Fibroblast of mammary gland (primary cell): ENCODE results near the gene FKBP11.
A peak's percentile ranks its signal among the peaks of the same experiment; 100 is the strongest.
"Not testable (repeated sequence)": the region's sequence is repeated elsewhere in the genome, so short reads cannot be mapped to it uniquely, and the experiment has no call there.

Source experiments
- DNase-seq: peaks from one replicate; pipeline ENCODE4 v3.0.0-alpha.2; 2010; ENCODE audit warnings: low read depth
- H3K4me3 ChIP-seq: 2 replicates; pipeline ENCODE4 v1.5.1; 2011; ENCODE audit warnings: low read depth, mild to moderate bottlenecking, low read length, moderate library complexity; ENCODE audit not compliant: control insufficient read depth
- CTCF ChIP-seq: conservative IDR thresholded peaks from 2 replicates; pipeline ENCODE4 v1.5.1; 2011; ENCODE audit warnings: low read depth, low read length, inconsistent platforms; ENCODE audit not compliant: control insufficient read depth, insufficient read depth

FKBP11 gene

GRCh38 chr12:48917857-48918537 lies 7.3 kb downstream of the FKBP11 start:
- DNase-seq: no peak
- H3K4me3 ChIP-seq: no peak overlapping the region

GRCh38 chr12:48910196-48910595 lies 15.1 kb downstream of the FKBP11 start:
- no peak overlapping the region for H3K4me3 ChIP-seq
- no peak for DNase-seq
- TF ChIP-seq CTCF: no peak

More at GRCh38 chr12:48917857-48918537, 7.3 kb downstream of the FKBP11 start:
- no peak for TF ChIP-seq CTCF

- DNase-seq, H3K4me3 ChIP-seq: not testable (repeated sequence)
These were observed 15.6 kb downstream of the FKBP11 start for GRCh38 chr12:48909698-48910097.

DNA sequence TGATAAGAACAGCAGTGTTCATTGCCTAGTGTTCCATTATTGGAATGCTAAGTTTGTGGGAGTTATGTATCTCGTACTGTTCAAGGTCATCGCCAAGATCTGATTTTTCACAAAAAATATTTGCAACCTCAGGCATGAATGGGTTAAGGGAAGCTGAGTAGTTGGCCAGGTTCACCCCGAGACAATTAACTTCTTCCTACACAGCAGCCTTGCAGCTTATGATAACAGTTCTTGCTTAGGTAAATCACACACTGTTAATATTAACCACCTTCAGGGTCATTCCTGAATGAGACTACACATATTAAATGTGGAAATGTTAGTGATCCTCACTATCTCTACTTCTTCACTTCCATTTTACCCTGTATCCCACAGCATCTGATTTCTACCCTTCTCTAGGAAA lies 18.0 kb downstream of the FKBP11 start:
- no peak for DNase-seq
- no peak for TF ChIP-seq CTCF
- no peak overlapping the region for H3K4me3 ChIP-seq

- H3K4me3 ChIP-seq: peak overlapping the region; percentile 40
- DNase-seq: peak; percentile 86
- peak; percentile 72 for TF ChIP-seq CTCF
These were observed 21.3 kb downstream of the FKBP11 start for GRCh38 chr12:48903982-48904411.

DNA sequence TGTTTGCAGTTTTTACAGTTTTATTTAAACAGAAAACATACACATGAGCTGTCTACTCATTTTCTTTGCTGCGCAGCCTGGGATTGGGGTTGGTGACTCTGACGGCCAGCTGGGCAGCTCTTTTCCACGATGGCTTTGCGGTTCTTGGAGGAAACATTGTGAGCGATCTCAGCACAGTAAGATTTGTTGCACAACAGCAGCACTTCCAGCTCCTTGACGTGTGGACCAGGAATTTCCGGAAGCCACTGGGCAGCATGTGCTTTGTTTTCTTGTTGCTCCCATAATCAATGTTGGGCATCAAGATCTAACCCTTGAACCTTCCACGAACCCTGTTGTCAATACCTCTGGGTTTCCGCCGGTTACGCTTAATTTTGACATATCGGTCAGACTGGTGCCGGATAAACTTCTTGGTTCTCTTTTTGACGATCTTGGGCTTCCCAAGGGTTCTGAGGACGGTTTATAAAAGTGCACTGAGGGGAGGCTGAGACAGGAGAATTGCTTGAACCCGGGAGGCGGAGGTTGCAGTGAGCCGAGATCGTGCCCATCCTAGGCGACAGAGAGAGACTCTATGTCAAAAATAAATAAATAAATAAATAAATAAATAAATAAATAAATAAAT lies 21.8 kb downstream of the FKBP11 start:
- TF ChIP-seq CTCF: no peak
- no peak overlapping the region for H3K4me3 ChIP-seq
- peak; percentile 48 for DNase-seq

- no peak for TF ChIP-seq CTCF
- DNase-seq: peak; percentile 43
These were observed 24.0 kb downstream of the FKBP11 start for GRCh38 chr12:48901278-48901677.

More at GRCh38 chr12:48901278-48901677, 24.0 kb downstream of the FKBP11 start:
- H3K4me3 ChIP-seq: no peak overlapping the region
